Activated naive CD8-positive, alpha-beta T cell treated with anti-CD3 and anti-CD28 coated beads, Interleukin-2, amount 10 ng/mL, durations not matched to agents 7 days and 5 days (primary cell): ENCODE data around the gene INPP5E. TPM values are rescaled to one million over a fixed set of nuclear protein-coding genes. Genes with fewer than 3 reads are reported as not detected.

Experiments used
- ATAC-seq: fragments of 150-1000 bp; cut with Tn5 transposase; one replicate; pipeline ENCODE4 v1.10.0; 2021; ENCODE audit warnings: low read depth, moderate library complexity
- POLR2A ChIA-PET: fragments of 350-600 bp; sonication (Branson Sonifier 250); formaldehyde crosslinking; loops from one replicate; lab custom pipeline; 2021; ENCODE audit warnings: antibody characterized with exemption; lab: Charles Lee
- DNase-seq: peaks from one replicate; pipeline ENCODE4 v3.0.0; 2021
- H3K27ac Mint-ChIP-seq: one replicate; pipeline ENCODE4 v1.8.0; 2022; ENCODE audit warnings: mild to moderate bottlenecking, mixed read lengths
- H3K27me3 Mint-ChIP-seq: one replicate; pipeline ENCODE4 v1.8.0; 2022; ENCODE audit warnings: mild to moderate bottlenecking, moderate library complexity, mixed read lengths
- H3K36me3 Mint-ChIP-seq: one replicate; pipeline ENCODE4 v1.8.0; 2021; ENCODE audit warnings: mild to moderate bottlenecking, mixed read lengths
- H3K4me1 Mint-ChIP-seq: one replicate; pipeline ENCODE4 v1.8.0; 2021; ENCODE audit warnings: mixed read lengths
- H3K4me3 Mint-ChIP-seq: one replicate; pipeline ENCODE4 v1.8.0; 2022; ENCODE audit warnings: mild to moderate bottlenecking, moderate library complexity, mixed read lengths
- H3K9me3 Mint-ChIP-seq: one replicate; pipeline ENCODE4 v1.8.0; 2021; ENCODE audit warnings: mixed read lengths
- total RNA-seq, 2 experiments: library from RNA; stranded (reverse); gene quantifications; one replicate each; pipeline ENCODE4 v1.2.3, GENCODE V29; 2021

INPP5E gene
- total RNA-seq, 2 experiments from 2014 or later: 22.8 to 23.0 TPM

DNA sequence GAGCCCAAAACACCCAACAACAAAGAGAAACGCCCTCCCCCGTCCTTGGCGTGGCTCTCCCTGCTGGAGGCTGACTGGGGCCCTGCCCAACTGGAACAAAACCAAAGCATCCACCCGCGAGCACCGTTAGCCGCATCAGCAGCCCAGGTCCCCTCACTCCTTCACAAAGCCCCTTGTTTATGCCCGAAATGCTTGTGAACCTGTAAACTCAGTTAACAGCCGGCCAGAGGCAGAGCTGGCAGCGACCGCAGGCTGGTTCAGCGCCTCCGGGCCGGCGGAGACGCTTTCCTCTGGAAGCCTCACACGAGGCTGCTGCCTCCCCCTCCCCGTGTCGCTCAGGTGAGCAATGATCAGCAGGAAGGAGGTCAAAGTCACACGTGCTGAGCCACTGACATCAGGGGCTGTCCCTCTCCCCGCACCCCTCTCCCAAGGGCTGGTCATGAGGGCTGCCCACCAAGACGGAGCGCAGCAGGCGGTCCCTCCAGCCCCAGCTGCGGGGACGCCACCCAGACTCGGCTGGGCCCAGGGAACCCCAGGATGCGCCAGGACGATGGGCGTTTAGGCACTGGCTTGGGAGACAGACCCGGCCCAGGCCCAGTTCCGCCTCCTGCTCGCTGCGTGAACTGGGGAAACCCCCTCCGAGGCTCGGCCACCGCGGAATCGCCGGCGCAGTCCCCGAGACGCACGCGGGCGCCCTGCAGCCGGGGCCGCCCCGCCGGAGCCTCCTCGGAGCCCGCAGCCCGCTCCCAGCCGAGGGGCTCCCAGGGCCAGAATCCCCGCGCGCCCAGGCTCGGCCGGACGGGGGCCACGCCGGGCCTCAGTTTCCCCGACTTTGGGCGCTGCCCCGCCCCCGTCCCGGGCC, 40.2 kb downstream of the INPP5E start:
- Mint-ChIP-seq H3K27me3 (no peaks in the 10 kb centered on the region), H3K4me1 (peaks cover 37% of the 10 kb centered on the region), H3K27ac (peak overlapping the region; percentile 64), H3K4me3 (peak overlapping the region; percentile 84), H3K9me3 (no peaks in the 10 kb centered on the region), H3K36me3 (peaks cover 17% of the 10 kb centered on the region)
- POLR2A ChIA-PET: interaction anchor here (0.9 kb wide), 1 partner anchor 36 kb away, joined by 3 read pairs; the partner anchor contains the start of gene DNLZ
- DNase-seq (peak; percentile 51), ATAC-seq (no peak)

DNA sequence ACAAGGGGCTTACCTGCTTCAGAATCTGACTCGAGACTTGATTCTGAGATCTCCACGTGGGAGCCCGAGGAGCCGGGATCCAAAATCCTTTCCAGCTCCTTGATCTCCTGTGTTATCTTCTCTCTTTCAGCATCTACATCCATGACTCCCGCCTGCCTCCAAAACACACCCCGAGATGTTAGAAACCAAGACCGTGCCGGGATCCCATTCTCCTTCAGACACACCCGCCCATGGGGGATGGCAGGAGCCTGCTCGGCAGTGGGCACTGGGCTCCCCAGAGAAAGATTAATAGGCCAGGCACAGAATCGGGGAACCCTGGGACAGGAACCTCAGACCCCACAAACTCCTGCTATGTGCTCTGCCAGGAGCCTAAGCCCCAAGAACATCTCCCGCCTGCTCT, 41.4 kb downstream of the INPP5E start:
- DNase-seq (no peak), ATAC-seq (no peak)
- Mint-ChIP-seq H3K4me1 (peaks cover 26% of the 10 kb centered on the region), H3K27me3 (no peaks in the 10 kb centered on the region), H3K9me3 (no peaks in the 10 kb centered on the region), H3K4me3 (peak overlapping the region; percentile 84), H3K36me3 (peaks cover 17% of the 10 kb centered on the region), H3K27ac (no peak overlapping the region)
- POLR2A ChIA-PET: no interaction called here

DNA sequence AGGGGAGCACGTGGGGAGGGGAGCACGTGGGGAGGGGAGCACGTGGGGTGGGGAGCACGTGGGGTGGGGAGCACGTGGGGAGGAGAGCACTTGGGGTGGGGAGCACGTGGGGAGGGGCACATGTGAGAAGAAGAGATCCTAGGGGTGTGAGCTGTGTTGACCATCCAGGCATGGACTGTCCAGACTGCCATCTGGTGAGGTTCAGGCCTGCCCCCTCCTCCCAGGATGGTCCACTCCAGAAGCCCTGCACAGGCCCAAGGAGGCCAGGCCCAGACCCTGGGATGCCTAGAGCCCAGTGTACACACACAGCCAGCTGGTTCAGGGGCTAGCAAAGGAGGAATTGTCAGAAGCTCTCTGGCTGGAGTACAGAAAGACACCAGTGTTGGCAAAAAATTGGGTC, 42.0 kb downstream of the INPP5E start:
- POLR2A ChIA-PET: interaction anchor here (1.7 kb wide), 1 partner anchor 34 kb away, joined by 7 read pairs; the partner anchor contains the start of gene DNLZ
- H3K9me3 Mint-ChIP-seq: no peaks in the 10 kb centered on the region
- DNase-seq (no peak), ATAC-seq (no peak)
- H3K4me1 Mint-ChIP-seq: peaks cover 23% of the 10 kb centered on the region
- H3K27me3 Mint-ChIP-seq: no peaks in the 10 kb centered on the region
- H3K27ac Mint-ChIP-seq: no peak overlapping the region
- H3K4me3 Mint-ChIP-seq: no peak overlapping the region
- H3K36me3 Mint-ChIP-seq: peaks cover 16% of the 10 kb centered on the region

DNA sequence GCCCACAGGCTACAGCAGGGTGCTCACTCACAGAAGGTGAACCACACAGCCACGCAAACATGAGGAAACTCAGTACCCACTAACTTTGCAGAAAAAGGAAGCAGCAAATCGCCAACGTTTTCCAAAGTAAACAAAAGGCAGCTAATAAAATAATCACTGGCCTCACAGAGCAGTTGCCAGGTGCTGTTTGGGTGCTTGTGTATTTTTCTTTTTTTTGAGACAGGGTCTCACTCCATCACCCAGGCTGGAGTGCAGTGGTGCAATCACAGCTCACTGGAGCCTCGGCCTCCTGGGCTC, 43.5 kb downstream of the INPP5E start:
- no peaks in the 10 kb centered on the region for H3K27me3 Mint-ChIP-seq
- no peak overlapping the region for H3K4me3 Mint-ChIP-seq
- peaks cover 18% of the 10 kb centered on the region for H3K4me1 Mint-ChIP-seq
- DNase-seq: no peak
- no peaks in the 10 kb centered on the region for H3K9me3 Mint-ChIP-seq
- no peak for ATAC-seq
- H3K36me3 Mint-ChIP-seq: peaks cover 7% of the 10 kb centered on the region
- POLR2A ChIA-PET: interaction anchor here (1.7 kb wide), 1 partner anchor 33 kb away, joined by 7 read pairs; the partner anchor contains the start of gene DNLZ
- H3K27ac Mint-ChIP-seq: no peak overlapping the region

DNA sequence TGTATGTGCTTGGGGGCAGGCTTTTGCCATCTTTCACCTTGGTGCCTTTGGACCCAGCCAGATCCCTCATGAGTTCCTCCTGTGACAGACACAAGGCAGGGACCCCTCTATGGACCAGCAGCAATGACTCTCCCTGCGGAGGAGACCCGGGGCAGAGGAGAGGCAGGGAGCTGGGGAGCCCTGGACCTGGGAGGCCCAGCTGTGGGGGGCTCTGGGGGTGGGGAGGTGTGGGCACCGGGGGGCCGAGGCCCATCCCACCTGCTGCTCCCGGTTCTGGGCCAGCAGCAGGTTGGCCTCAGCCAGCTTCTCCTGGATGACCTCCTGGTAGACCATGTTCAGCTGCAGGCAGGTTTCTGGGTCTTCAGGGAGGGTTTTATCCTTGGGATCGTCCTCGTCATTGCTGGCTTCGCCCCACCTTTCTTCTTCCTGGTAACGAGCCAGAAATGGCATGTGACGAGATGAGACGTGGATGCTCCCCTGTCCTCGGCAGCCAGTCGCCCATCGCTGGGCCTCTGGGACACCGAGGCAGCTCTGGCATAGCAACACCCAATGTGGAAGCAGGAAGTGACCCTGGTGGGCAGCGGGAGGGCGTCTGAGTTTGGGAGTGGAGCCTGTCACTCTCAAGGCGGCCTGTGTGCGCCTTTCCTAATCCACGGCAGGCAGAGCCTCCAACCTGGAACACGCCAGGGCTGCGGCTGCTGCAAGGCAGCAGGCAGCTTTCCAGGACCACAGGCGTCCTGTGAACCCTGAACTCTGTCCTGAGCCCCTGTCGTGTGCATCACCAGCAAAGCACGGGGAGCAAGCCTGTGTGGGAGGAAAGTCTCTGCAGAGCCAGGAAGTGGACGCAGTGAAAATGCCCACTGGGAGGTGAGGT, 44.1 kb downstream of the INPP5E start:
- no peak overlapping the region for H3K27ac Mint-ChIP-seq
- no peak overlapping the region for H3K4me3 Mint-ChIP-seq
- peaks cover 8% of the 10 kb centered on the region for H3K36me3 Mint-ChIP-seq
- H3K9me3 Mint-ChIP-seq: no peaks in the 10 kb centered on the region
- H3K27me3 Mint-ChIP-seq: no peaks in the 10 kb centered on the region
- DNase-seq (no peak), ATAC-seq (no peak)
- H3K4me1 Mint-ChIP-seq: peaks cover 15% of the 10 kb centered on the region
- POLR2A ChIA-PET: interaction anchor here (1.0 to 1.7 kb wide), 2 partner anchors 32 kb away, joined by 4 to 7 read pairs; partner anchors contain the start of gene DNLZ

DNA sequence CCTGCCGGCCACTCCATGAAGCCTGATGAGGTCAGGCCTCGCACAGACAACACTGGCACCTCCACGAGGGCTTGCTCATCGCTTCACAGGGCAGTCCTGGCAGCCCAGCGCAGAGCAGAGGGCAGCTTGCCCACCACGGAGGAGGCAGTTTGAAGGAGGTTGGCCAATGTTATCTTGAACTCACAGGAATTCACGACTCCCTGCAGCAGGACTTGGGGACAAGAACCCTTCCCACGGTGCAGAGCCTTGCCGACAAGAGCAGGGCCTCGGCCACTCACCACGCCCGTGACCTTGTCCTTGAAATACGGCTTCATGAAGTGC, 44.7 kb downstream of the INPP5E start:
- DNase-seq (no peak), ATAC-seq (no peak)
- Mint-ChIP-seq H3K4me3 (no peak overlapping the region), H3K27me3 (no peaks in the 10 kb centered on the region), H3K4me1 (peaks cover 14% of the 10 kb centered on the region), H3K9me3 (no peaks in the 10 kb centered on the region), H3K27ac (no peak overlapping the region), H3K36me3 (peaks cover 8% of the 10 kb centered on the region)
- POLR2A ChIA-PET: interaction anchor here (1.0 kb wide), 1 partner anchor 32 kb away, joined by 4 read pairs; the partner anchor contains the start of gene DNLZ

DNA sequence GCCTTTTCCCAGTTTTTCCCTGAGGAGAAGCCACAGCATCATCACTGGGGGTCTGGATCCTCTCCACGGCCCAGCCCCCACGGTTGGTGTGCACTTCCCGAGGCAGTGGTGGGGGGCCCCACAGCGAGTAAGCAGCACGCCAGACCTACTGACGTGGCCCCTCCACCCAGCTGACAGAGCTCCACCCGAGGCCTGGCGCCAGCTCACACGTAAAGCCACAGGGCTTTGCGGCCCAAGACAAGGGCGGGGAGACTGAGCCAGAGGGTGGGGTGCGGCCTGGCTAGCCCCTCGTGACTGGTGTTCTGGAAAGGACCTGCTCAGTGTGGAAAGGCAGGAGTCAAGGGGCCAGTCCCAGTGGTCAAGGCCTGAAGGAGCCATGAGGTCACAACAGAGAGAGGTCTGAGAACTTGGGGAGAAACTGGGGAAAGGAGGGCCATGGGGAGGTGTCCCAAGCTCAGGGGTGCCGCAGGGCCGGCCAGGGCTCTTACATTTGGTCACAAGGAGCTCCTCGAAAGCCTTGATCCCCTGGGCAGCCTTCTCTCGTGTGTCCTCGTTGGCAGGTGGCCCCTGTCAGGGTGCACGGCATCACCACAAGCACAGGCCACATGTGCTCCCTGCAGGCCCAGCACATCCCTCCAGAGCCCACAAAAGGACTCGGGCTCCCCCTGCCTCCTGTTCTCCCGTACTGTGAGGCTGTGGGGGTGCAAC, 45.2 kb downstream of the INPP5E start:
- POLR2A ChIA-PET: interaction anchor here (1.0 kb wide), 1 partner anchor 31 kb away, joined by 4 read pairs; the partner anchor contains the start of gene DNLZ
- peaks cover 14% of the 10 kb centered on the region for H3K4me1 Mint-ChIP-seq

DNA sequence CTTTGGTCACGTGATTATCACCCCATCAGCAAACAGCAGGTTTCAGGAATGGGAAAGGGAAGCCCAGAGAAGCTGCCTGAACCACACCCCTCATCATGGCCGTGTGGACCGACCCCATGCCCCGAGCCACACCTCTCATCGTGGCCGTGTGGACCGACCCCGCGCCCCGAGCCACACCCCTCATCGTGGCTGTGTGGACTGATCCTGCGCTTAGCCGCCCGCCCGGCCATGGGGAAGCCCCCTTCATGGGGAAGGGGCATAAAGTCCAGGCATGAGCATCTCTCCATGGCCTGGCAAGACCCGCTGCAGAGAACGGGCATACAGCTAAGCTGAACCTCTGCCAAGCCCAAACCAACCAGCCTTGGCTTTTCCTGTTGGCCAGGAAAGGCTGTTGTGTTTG, 46.1 kb downstream of the INPP5E start:
- H3K27me3 Mint-ChIP-seq: no peaks in the 10 kb centered on the region
- peaks cover 11% of the 10 kb centered on the region for H3K36me3 Mint-ChIP-seq
- no peak overlapping the region for H3K4me3 Mint-ChIP-seq
- no peak for DNase-seq
- H3K9me3 Mint-ChIP-seq: no peaks in the 10 kb centered on the region
- POLR2A ChIA-PET: interaction anchor here (1.2 kb wide), 1 partner anchor 140 kb away, joined by 3 read pairs; no protein-coding TSS in a partner anchor
- H3K4me1 Mint-ChIP-seq: peaks cover 10% of the 10 kb centered on the region
- no peak overlapping the region for H3K27ac Mint-ChIP-seq
- ATAC-seq: no peak

More for the DNA sequence above, 45.2 kb downstream of the INPP5E start:
- ATAC-seq (no peak), DNase-seq (no peak)
- Mint-ChIP-seq H3K27ac (no peak overlapping the region), H3K27me3 (no peaks in the 10 kb centered on the region), H3K4me3 (no peak overlapping the region), H3K36me3 (peaks cover 10% of the 10 kb centered on the region), H3K9me3 (no peaks in the 10 kb centered on the region)

DNA sequence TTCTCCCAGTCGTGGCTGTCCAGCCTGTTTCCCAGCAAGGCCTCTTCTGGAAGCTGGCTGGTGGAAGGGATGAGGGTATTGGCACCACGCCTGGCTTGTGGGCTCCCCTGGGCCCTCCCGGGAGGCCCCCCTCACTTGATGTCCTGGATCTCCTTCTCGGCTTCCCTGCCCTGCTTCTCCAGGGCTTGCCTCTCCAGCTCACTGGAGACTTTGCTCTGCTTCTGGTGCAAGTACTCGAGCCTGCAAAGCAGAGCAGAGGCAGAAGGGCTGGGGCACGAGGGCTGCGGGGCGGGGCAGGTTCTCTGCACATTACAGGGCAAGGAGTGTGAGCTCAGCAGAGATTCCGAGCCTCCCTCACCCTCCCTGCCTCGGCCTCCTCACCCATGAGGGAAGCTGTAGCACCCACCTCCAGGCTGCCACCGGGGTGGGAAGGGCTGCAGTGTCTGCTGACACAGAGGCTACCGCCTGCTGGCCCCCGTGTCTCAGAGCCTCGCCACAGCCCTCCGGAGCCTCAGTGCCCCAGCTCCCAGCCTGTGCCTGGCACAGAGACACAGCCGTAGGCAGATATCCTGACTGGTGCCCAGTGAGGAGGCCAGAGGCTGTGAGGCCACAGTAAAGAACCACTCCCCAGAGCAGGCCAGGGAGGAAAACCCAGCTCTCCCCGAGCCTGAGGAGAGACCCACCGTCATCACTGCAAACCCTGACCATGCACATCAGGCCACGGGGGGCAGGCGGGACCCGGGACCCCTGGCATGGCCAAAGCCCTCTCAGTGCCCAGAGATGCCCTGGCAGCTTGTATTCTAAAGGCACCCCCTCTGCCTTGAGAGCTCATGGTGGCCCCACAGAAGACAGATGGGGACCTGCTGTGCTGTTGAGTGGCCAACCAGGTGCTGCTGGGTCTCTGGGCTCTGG, 46.9 kb downstream of the INPP5E start:
- Mint-ChIP-seq H3K27ac (no peak overlapping the region), H3K36me3 (peaks cover 15% of the 10 kb centered on the region), H3K27me3 (no peaks in the 10 kb centered on the region), H3K4me3 (no peak overlapping the region), H3K9me3 (no peaks in the 10 kb centered on the region), H3K4me1 (peaks cover 6% of the 10 kb centered on the region)
- DNase-seq: no peak
- no peak for ATAC-seq
- POLR2A ChIA-PET: interaction anchor here (1.2 kb wide), 1 partner anchor 141 kb away, joined by 3 read pairs; no protein-coding TSS in a partner anchor

DNA sequence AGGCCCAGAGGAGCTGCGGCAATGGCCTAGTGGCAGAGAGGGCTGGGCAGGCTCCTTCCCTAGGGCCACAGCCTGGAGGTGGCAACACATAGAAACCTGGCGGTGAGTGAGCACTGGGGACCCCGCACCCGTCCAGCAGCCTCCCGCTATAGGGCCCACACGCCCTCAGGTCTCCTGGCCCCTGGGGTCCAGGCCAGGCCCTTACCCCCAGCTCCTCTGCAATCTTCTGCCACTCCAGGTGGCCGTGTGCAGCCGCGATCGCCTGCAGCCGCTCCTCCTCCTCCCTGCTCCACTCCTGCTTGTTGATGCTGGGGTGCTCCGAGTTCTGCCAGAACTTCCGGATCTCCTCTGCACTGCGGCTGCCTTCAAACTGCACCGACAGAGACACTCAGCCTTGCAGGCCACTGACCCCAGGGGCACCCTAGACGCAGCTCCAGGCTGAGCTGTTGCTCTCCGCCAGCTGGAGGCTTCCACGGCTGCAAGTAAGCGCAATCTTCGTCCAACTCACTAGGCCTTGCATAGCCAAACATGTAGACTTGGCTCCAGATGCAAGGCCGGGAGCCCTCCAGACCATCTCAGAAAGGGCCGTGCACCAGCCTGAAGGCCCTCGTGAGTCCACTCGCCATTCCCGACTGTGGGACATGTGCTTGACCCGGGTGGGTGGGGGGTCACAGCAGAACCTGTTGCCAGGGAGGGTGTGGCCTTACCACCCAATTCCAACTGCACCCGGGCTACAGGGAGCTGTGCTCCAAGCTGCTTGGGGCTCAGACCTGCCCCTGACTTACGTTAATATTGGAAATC, 47.7 kb downstream of the INPP5E start:
- DNase-seq (no peak), ATAC-seq (no peak)
- H3K27me3 Mint-ChIP-seq: no peaks in the 10 kb centered on the region
- H3K36me3 Mint-ChIP-seq: peaks cover 18% of the 10 kb centered on the region
- no peaks in the 10 kb centered on the region for H3K9me3 Mint-ChIP-seq
- POLR2A ChIA-PET: interaction anchor here (1.2 kb wide), 1 partner anchor 141 kb away, joined by 3 read pairs; no protein-coding TSS in a partner anchor
- peaks cover 4% of the 10 kb centered on the region for H3K4me1 Mint-ChIP-seq
- H3K27ac Mint-ChIP-seq: no peak overlapping the region
- H3K4me3 Mint-ChIP-seq: no peak overlapping the region

DNA sequence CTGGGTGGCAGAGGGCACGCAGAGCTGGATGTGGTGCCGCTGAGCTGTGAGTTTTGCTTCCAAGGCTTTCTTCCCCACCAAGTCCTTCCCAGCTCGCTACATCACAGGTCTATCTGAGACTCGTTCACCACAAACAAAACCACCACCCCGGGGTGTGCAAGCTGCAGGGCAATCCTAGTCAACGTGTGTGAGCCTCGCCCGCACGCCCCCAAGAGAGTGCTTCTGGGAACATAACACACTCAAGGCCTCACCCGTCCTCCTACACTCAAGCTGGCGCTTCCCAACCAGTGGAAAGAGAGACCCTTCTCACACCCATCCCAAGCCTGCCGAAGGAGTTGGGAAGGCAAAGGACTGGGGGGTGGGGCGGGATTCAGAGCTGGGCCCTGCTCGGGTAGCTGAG, 50.2 kb downstream of the INPP5E start:
- Mint-ChIP-seq H3K4me1 (peaks cover 18% of the 10 kb centered on the region), H3K4me3 (no peak overlapping the region), H3K27ac (no peak overlapping the region), H3K36me3 (peaks cover 30% of the 10 kb centered on the region), H3K9me3 (no peaks in the 10 kb centered on the region), H3K27me3 (no peaks in the 10 kb centered on the region)
- ATAC-seq (no peak), DNase-seq (no peak)
- POLR2A ChIA-PET: no interaction called here
